RWPE1 (cell line): Measurements from ENCODE around the gene CTNNA3.
"Not testable (repeated sequence)": the region's sequence is repeated elsewhere in the genome, so short reads cannot be mapped to it uniquely, and the experiment has no call there.

Experiments
- CTCF ChIA-PET: fragments of 350-600 bp; sonication (Branson Sonifier 250); formaldehyde crosslinking; extraction: SDS; loops from one replicate; lab custom pipeline; 2021; lab: Yijun Ruan, JAX
- POLR2A ChIA-PET: fragments of 400-600 bp; formaldehyde crosslinking; extraction: SDS; loops from one replicate; lab custom pipeline; 2020; ENCODE audit warnings: antibody characterized with exemption; ENCODE audit not compliant: low non-redundant PET; lab: Yijun Ruan, JAX
- DNase-seq: peaks from one replicate; pipeline ENCODE4 v3.0.0; 2012; ENCODE audit warnings: low spot score
- H3K27ac ChIP-seq: fragments of 450-650 bp; 2 replicates; pipeline ENCODE4 v1.5.1; 2017
- CTCF ChIP-seq: fragments of 450-650 bp; conservative IDR thresholded peaks from 2 replicates; pipeline ENCODE4 v1.5.1; 2017; ENCODE audit warnings: low read depth, mild to moderate bottlenecking

CTNNA3 gene

GRCh38 chr10:67705921-67706320, 9.9 kb upstream of the CTNNA3 start:
- ChIA-PET CTCF (interaction anchor here (3.5 kb wide), 1 partner anchor 9 kb away, joined by 18 read pairs; the partner anchor contains the start of gene CTNNA3), POLR2A (no interaction called here)
- TF ChIP-seq CTCF: no peak
- DNase-seq: no peak
- no peak overlapping the region for H3K27ac ChIP-seq

GRCh38 chr10:67699613-67700270, 3.7 kb upstream of the CTNNA3 start:
- POLR2A ChIA-PET: not testable (repeated sequence)
- CTCF ChIA-PET: interaction anchor here (6.0 kb wide), 1 partner anchor 79 kb away, joined by 92 read pairs; no protein-coding TSS in a partner anchor

GRCh38 chr10:67698164-67698563, 2.2 kb upstream of the CTNNA3 start:
- H3K27ac ChIP-seq: no peak overlapping the region
- TF ChIP-seq CTCF: no peak
- POLR2A ChIA-PET: no interaction called here
- CTCF ChIA-PET: interaction anchor here (0.5 to 6.0 kb wide), 10 partner anchors 9 to 530 kb away, joined by 3 to 92 read pairs (median 4); no protein-coding TSS in a partner anchor
- DNase-seq: no peak

More at GRCh38 chr10:67699613-67700270, 3.7 kb upstream of the CTNNA3 start:
- DNase-seq, H3K27ac ChIP-seq: not testable (repeated sequence)

GRCh38 chr10:67697724-67698131, 1.7 kb upstream of the CTNNA3 start:
- CTCF ChIA-PET: interaction anchor here (0.5 to 6.0 kb wide), 16 partner anchors 9 to 1304 kb away, joined by 3 to 92 read pairs (median 4); no protein-coding TSS in a partner anchor
- DNase-seq: peak; percentile 59
- POLR2A ChIA-PET: no interaction called here

GRCh38 chr10:67696679-67697078, 684 bp upstream of the CTNNA3 start:
- CTCF ChIA-PET: interaction anchor here (0.6 to 6.0 kb wide), 9 partner anchors 10 to 159 kb away, joined by 3 to 92 read pairs (median 4); no protein-coding TSS in a partner anchor
- POLR2A ChIA-PET: no interaction called here
- no peak overlapping the region for H3K27ac ChIP-seq
- TF ChIP-seq CTCF: no peak
- DNase-seq: no peak

More at GRCh38 chr10:67697724-67698131, 1.7 kb upstream of the CTNNA3 start:
- no peak overlapping the region for H3K27ac ChIP-seq
- TF ChIP-seq CTCF: peak; percentile 64

- H3K27ac ChIP-seq: no peak overlapping the region
- TF ChIP-seq CTCF: no peak
- ChIA-PET CTCF (interaction anchor here (0.5 to 6.0 kb wide), 3 partner anchors 11 to 83 kb away, joined by 3 to 92 read pairs (median 18); no protein-coding TSS in a partner anchor), POLR2A (no interaction called here)
- no peak for DNase-seq
Observed at GRCh38 chr10:67695555-67695954, 440 bp downstream of the CTNNA3 start.

GRCh38 chr10:67691861-67692260, 4.1 kb downstream of the CTNNA3 start:
- H3K27ac ChIP-seq, DNase-seq, POLR2A ChIA-PET, CTCF ChIA-PET: not testable (repeated sequence)

GRCh38 chr10:67690540-67690939, 5.5 kb downstream of the CTNNA3 start:
- H3K27ac ChIP-seq, POLR2A ChIA-PET, DNase-seq, CTCF ChIA-PET: not testable (repeated sequence)

- POLR2A ChIA-PET, H3K27ac ChIP-seq, DNase-seq: not testable (repeated sequence)
- CTCF ChIA-PET: interaction anchor here (0.8 to 0.9 kb wide), 2 partner anchors 13 to 96 kb away, joined by 3 to 4 read pairs; no protein-coding TSS in a partner anchor
Observed at GRCh38 chr10:67684140-67684539, 11.9 kb downstream of the CTNNA3 start.
